ENCODE results near the gene NKAIN2. TPM values are rescaled to one million over a fixed set of nuclear protein-coding genes. Genes with fewer than 3 reads are reported as not detected.
A peak's percentile ranks its signal among the peaks of the same experiment; 100 is the strongest.

Gene NKAIN2
- 0.56 TPM for total RNA-seq (ENCODE audit: unreplicated experiment)
- long read RNA-seq, result 0 reads

- H3K9me3 Mint-ChIP-seq (ENCODE audit: unreplicated experiment), result peaks cover 4% of the 10 kb centered on the region
- H3K27me3 Mint-ChIP-seq (ENCODE audit: unreplicated experiment), result peaks cover 5% of the 10 kb centered on the region
- no peak for DNase-seq
Observed at GRCh38 chr6:123803504-123804013, at the start of gene NKAIN2. Gene NKAIN2, plus strand, starts transcription at chr6:123803865.

GRCh38 chr6:123759472-123759871 is 44.2 kb upstream of the NKAIN2 start:
- Mint-ChIP-seq H3K27me3 (ENCODE audit: unreplicated experiment) (no peaks in the 10 kb centered on the region), H3K27ac (ENCODE audit: unreplicated experiment) (no peak overlapping the region), H3K9me3 (ENCODE audit: unreplicated experiment) (no peaks in the 10 kb centered on the region), H3K4me1 (ENCODE audit: low read depth, unreplicated experiment) (no peaks in the 10 kb centered on the region), H3K4me3 (ENCODE audit: unreplicated experiment) (no peak overlapping the region), H3K36me3 (ENCODE audit: unreplicated experiment) (no peaks in the 10 kb centered on the region)
- no peak for DNase-seq
- TF ChIP-seq CTCF (IDR thresholded peaks at IDR 0.05; ENCODE audit: partially characterized antibody, unreplicated experiment), result no peak

More at GRCh38 chr6:123803504-123804013, at the start of gene NKAIN2:
- H3K4me3 Mint-ChIP-seq (ENCODE audit: unreplicated experiment), result peak within 1 kb of the TSS; percentile 90
- TF ChIP-seq CTCF (IDR thresholded peaks at IDR 0.05; ENCODE audit: partially characterized antibody, unreplicated experiment), result no peak
- H3K27ac Mint-ChIP-seq (ENCODE audit: unreplicated experiment), result no peak within 1 kb of the TSS
- H3K4me1 Mint-ChIP-seq (ENCODE audit: low read depth, unreplicated experiment), result no peaks in the 10 kb centered on the region
- no peaks in the 10 kb centered on the region for H3K36me3 Mint-ChIP-seq (ENCODE audit: unreplicated experiment)

- no peak for DNase-seq
- Mint-ChIP-seq H3K27me3 (ENCODE audit: unreplicated experiment) (no peaks in the 10 kb centered on the region), H3K9me3 (ENCODE audit: unreplicated experiment) (no peaks in the 10 kb centered on the region), H3K4me3 (ENCODE audit: unreplicated experiment) (no peak overlapping the region), H3K36me3 (ENCODE audit: unreplicated experiment) (no peaks in the 10 kb centered on the region), H3K27ac (ENCODE audit: unreplicated experiment) (no peak overlapping the region), H3K4me1 (ENCODE audit: low read depth, unreplicated experiment) (no peaks in the 10 kb centered on the region)
- TF ChIP-seq CTCF (IDR thresholded peaks at IDR 0.05; ENCODE audit: partially characterized antibody, unreplicated experiment), result no peak
Observed at GRCh38 chr6:123763904-123764303, 39.8 kb upstream of the NKAIN2 start.

GRCh38 chr6:123764722-123765121 is 38.9 kb upstream of the NKAIN2 start:
- Mint-ChIP-seq H3K27me3 (ENCODE audit: unreplicated experiment) (no peaks in the 10 kb centered on the region), H3K4me1 (ENCODE audit: low read depth, unreplicated experiment) (no peaks in the 10 kb centered on the region), H3K27ac (ENCODE audit: unreplicated experiment) (no peak overlapping the region), H3K4me3 (ENCODE audit: unreplicated experiment) (no peak overlapping the region), H3K36me3 (ENCODE audit: unreplicated experiment) (no peaks in the 10 kb centered on the region), H3K9me3 (ENCODE audit: unreplicated experiment) (no peaks in the 10 kb centered on the region)
- TF ChIP-seq CTCF (IDR thresholded peaks at IDR 0.05; ENCODE audit: partially characterized antibody, unreplicated experiment), result no peak
- no peak for DNase-seq

- no peak for DNase-seq
- Mint-ChIP-seq H3K4me3 (ENCODE audit: unreplicated experiment) (no peak overlapping the region), H3K4me1 (ENCODE audit: low read depth, unreplicated experiment) (no peaks in the 10 kb centered on the region), H3K27ac (ENCODE audit: unreplicated experiment) (no peak overlapping the region), H3K27me3 (ENCODE audit: unreplicated experiment) (no peaks in the 10 kb centered on the region), H3K9me3 (ENCODE audit: unreplicated experiment) (no peaks in the 10 kb centered on the region), H3K36me3 (ENCODE audit: unreplicated experiment) (no peaks in the 10 kb centered on the region)
- TF ChIP-seq CTCF (IDR thresholded peaks at IDR 0.05; ENCODE audit: partially characterized antibody, unreplicated experiment), result no peak
Observed at GRCh38 chr6:123768921-123769320, 34.7 kb upstream of the NKAIN2 start.

Data from glutamatergic neuron (in vitro differentiated cells).